HG03457 (cell line): ENCODE data around the gene CNTN5.

Experiments
- ATAC-seq: cut with Tn5 transposase; IDR thresholded peaks from one replicate; pipeline ENCODE4 v1.9.1; 2021; ENCODE audit warnings: moderate number of reproducible peaks; ENCODE audit not compliant: unreplicated experiment

The CNTN5 gene

DNA sequence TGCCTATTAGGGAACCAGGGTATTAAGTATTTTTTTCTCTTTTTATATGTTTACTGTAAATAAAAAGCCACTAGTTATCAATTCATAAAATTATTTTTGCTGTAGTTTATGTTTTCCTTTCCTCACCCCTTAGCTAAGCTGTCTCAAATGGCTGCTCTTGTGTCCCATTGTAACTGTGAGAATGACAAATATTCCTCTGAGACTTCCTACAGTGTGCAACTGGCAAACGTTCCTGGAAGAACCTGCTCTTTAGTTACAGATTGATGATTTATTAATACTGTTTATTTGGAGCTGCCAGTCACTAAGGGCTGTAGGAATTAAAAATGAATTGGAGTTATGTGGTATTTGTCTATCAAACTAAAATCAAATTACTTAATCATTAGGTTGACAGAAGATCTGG is 990.9 kb downstream of the CNTN5 start:
- ATAC-seq: no peak

DNA sequence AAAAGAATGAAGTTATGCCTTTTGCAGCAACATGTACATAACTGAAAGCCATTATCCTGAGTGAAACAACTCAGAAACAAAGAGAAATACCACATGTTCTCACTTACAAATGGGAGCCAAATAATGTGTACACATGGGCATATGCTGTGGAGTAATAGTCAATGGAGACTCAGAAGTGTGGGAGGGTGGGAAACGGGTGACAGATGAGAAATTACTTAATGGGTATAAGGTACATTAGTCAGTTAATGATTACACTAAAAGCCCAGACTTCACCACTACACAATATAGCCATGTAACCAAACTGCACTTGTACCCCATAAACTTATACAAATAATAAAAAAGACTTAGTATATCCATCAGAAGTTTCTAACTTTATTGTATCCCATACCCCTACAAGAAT is 992.3 kb downstream of the CNTN5 start:
- ATAC-seq: no peak

- no peak for ATAC-seq
Measured at GRCh38 chr11:100031973-100032372, 1011.2 kb downstream of the CNTN5 start.

- ATAC-seq: no peak
Measured at GRCh38 chr11:100061006-100061405, 1040.3 kb downstream of the CNTN5 start.

DNA sequence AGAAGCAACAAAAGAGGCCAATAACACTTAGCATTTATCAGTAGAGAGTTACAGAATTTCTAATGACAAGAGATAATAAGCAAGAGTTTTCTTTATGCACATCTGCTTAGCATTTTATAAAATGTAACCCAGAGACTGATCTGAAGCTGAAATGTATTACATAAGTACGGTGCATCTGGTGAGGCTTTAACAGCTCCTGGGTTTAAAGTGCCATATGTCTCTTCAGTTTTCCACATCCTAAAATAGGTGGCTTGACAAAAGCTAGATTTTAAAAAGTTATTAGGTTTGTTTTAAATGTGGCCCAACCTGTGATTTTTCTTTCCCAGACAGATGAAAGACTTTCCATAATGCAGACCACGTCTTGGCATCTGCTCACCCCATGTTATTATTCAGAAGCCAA is 1045.7 kb downstream of the CNTN5 start:
- ATAC-seq: no peak

DNA sequence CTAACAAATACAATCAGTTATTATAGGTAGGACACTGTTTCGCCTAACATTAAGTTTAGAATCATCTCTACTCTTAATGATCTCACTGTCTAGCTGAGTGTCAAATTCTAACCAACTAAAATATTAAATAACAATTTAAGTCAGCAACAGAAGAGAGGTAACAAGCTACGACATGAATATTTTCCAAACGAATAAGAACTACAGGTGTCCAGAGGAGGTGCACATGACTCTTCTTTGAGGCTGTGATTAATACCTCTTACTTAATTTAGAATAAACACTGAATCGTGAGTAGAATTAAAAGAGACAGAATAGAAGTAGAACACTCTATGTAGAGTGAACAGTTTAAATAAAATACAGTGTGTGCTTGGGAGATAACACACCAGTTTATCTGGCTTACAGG is 1047.4 kb downstream of the CNTN5 start:
- no peak for ATAC-seq

DNA sequence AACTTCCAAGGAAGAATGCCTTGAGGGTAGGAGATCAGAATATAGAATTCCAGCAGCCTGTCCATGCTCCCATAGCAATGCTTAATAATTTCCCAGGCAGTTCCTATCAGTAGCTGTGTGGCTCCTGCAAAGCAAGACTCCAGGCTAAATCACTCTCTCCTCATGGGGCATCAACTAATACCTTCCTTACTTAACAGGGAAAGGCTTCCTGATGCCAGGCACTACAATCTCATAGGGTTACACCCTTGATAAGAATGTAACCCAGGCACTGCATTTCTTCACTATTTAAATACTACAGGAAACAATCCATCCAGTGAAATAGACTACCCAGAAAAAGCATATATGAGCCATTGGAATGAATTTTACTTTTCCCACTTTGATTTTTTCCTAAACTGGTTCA is 1051.4 kb downstream of the CNTN5 start:
- no peak for ATAC-seq

DNA sequence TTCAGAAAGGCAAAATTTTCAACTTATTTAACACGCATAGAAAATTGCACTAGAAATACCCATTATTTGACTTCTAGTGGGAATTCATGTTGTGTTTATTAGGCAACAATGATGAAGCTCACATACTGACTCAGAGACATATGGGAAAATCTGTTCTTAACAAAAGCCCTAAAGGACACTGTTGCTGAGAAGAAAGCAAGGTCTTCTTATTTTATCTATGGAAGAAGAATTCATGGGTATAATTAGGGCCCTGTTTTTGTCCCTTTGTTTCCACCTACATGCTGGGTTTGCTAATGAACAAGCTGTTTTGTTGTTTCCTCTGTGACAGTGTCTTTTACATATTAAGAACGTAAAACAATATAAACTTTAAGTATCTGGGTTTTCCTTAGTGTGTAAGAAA is 1059.6 kb downstream of the CNTN5 start:
- no peak for ATAC-seq

DNA sequence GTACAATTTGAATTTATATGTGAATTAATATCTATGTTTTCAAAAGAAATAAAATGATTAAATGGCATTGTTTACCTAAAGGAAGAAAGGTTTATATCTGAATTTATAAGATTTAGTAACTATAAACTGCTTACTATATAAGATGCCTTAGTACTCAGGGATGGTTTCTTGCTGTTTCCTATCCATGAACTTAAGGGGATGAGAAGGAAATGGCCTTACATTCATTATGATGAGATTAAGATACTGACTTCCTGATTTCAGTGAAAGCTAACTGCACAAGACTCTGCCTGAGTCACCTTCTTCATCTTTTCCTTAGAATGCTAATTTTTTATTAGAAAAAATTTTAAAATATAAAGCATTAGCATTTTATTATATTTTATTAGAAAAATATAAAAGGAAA is 1060.1 kb downstream of the CNTN5 start:
- ATAC-seq: no peak

- ATAC-seq: no peak
Measured at GRCh38 chr11:100093698-100094097, 1072.9 kb downstream of the CNTN5 start.

DNA sequence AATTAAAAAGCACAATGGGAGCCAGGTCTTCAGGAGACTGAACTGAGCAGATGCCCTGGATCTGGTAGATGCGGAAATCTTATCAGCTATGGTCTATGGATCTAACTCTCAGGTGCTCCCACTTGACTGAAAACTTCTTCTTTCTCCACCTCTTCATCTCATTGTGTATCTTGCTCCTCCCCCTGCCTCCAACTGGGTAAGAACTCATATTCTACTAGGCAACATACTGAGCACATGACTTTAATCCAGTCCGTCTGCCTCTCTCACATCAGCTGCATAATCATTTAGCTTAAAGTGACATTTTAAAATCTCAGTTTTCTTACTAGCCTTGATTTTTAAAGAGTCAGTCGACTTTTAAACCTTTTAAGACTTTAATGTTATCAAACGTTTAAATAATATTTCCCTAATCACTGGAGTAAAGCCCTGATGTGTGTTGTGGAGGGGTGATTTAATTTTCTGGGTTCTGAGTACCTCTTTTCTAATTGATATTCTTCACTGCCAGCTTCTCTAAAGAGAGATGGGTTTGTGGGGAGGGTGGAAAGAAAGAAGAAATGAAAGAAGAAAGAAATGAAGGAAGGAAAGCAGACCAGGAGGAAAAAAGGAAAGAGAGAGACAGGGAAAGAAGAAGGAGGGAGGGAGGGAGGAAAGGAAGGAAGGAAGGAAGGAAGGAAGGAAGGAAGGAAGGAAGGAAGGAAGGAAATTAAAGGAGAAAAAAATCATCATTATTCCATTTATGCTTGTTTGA is 1073.5 kb downstream of the CNTN5 start:
- ATAC-seq: no peak

- ATAC-seq: no peak
Measured at GRCh38 chr11:100095809-100096208, 1075.1 kb downstream of the CNTN5 start.

GRCh38 chr11:100098560-100098959 is 1077.8 kb downstream of the CNTN5 start:
- no peak for ATAC-seq

GRCh38 chr11:100105255-100105981 is 1084.7 kb downstream of the CNTN5 start:
- ATAC-seq: no peak

GRCh38 chr11:100105982-100106358 is 1085.2 kb downstream of the CNTN5 start:
- ATAC-seq: no peak

- no peak for ATAC-seq
Measured at GRCh38 chr11:100119176-100119575, 1098.4 kb downstream of the CNTN5 start.

DNA sequence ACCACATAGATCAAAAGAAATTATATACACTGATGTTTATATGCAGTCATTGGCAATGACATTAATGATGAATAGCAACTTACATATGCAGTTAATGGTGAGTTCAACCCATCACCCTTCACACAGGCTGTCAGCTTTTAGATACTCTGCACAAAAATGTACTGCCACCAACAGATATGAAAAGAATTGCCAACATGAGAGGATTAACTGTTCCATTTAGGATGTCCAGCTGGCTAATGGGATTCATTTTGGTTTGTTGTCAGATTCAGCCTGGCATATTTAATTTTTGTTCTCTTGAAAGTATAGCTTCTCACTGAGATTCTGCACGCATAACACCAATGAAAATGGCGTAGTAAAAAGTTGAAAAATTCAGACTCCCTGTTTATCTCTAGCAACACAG is 1112.4 kb downstream of the CNTN5 start:
- ATAC-seq: no peak

DNA sequence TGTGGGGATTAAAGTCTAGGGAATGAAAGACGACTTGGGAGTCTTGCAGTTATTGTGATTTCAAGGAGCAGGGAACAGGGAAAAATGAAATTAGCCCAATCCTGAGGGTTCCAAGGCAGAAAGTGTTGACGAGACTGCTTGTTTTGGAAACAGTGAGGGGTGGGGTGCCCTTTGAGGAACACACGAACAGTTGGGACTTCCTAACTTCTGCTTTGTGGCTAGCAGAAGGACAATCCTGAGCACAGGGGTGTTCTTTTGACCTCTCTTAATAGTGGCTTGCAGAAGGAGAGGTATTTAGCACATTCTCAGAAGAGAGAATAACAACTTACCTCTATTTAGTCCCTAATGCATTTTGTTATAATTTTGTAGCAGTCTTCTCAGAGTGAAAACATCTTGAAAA is 1120.5 kb downstream of the CNTN5 start:
- ATAC-seq: no peak

GRCh38 chr11:100151944-100152343 is 1131.2 kb downstream of the CNTN5 start:
- ATAC-seq: no peak

DNA sequence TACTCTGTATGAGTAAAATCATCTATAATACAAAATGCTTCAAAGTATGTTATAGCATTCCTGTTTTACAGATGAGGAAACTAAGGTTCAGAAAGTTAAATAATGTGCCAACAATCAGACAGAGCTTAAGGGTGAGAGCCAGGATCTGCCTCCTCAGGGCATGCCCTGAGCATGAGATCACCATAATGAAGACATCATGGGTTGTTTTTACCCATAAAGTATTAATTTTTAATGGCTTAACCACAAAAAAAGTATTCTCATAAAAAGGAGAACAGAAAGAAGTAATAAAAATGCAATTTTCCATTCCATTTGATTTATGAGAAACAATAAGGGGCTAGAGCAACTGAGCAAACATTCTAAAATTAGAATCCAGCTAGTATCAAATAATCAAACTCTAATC is 1132.0 kb downstream of the CNTN5 start:
- ATAC-seq: no peak

DNA sequence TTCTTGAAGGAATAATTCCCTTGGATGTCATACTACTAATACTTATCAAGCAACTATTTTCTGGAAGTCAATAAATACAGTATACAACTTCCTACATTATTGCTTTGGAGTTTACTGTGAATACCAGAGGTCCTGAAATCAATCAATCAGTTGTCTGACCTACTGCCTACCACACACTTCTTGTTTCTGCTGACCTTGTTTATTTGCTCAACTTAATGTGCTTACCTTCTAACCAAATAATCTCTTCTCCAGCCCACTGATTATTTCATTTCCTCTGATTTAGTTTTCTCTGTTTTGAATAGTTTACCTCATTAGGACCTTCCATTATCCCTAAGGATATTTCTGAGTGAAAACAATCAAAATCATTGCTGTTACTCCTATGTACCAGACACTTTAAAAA is 1142.7 kb downstream of the CNTN5 start:
- ATAC-seq: no peak

DNA sequence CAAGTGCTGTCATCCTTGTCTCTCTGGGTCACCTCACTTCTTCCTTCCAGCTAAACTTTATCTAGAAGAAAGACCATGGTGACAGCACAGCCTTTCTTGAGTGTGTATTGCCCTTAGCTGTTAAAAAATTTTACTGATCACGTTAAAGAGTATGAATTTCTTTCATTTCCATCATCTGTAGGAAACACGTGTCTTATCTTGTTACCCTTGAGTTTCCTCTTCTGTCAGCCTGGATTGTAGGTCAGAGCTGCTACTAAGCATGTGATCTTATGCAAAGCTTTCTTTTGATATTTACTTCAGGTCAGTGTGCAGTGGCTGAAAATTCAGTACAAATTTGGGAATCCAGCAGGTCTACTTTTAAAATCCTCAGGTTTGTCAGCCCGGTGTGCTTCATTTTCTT is 1154.1 kb downstream of the CNTN5 start:
- ATAC-seq: no peak

GRCh38 chr11:100176456-100176855 is 1155.7 kb downstream of the CNTN5 start:
- ATAC-seq: no peak
